Neural cell (in vitro differentiated cells): ENCODE results near the gene SEC61A1. TPM values are rescaled to one million over a fixed set of nuclear protein-coding genes. Genes with fewer than 3 reads are reported as not detected.

Source experiments
- H2AFZ ChIP-seq: fragments of 200-600, 300-800 bp; sonication (generic), shearing (Covaris generic); 2 replicates; pipeline ENCODE4 v1.6.0; 2014; ENCODE audit warnings: low read depth, mild to moderate bottlenecking, antibody characterized with exemption, low read length, moderate library complexity
- H3F3A ChIP-seq: fragments of 200-600 bp; shearing (Covaris generic); 2 replicates; pipeline ENCODE4 v1.6.1; 2016; ENCODE audit warnings: mild to moderate bottlenecking, moderate library complexity, mixed read lengths, antibody characterized with exemption, low read length; ENCODE audit not compliant: insufficient read depth, poor library complexity, severe bottlenecking
- H3K27ac ChIP-seq: fragments of 200-600, 300-800 bp; sonication (generic), shearing (Covaris generic); 2 replicates; pipeline ENCODE4 v1.5.1; 2014; ENCODE audit warnings: mild to moderate bottlenecking, low read length, moderate library complexity
- H3K27me3 ChIP-seq: fragments of 300-800, 200-600 bp; sonication (generic), shearing (Covaris generic); 2 replicates; pipeline ENCODE4 v1.6.0; 2014; ENCODE audit warnings: mild to moderate bottlenecking, low read depth, low read length, moderate library complexity; ENCODE audit not compliant: insufficient read depth
- H3K36me3 ChIP-seq: fragments of 300-800, 200-600 bp; sonication (generic), shearing (Covaris generic); 2 replicates; pipeline ENCODE4 v1.5.1; 2014; ENCODE audit warnings: mild to moderate bottlenecking, antibody characterized with exemption, low read length, moderate library complexity; ENCODE audit not compliant: insufficient read depth
- H3K4me2 ChIP-seq: fragments of 300-800, 200-600 bp; sonication (generic), shearing (Covaris generic); 2 replicates; pipeline ENCODE4 v1.6.0; 2014; ENCODE audit warnings: mild to moderate bottlenecking, low read length
- H3K4me3 ChIP-seq: fragments of 300-800, 200-600 bp; sonication (generic), shearing (Covaris generic); 2 replicates; pipeline ENCODE4 v1.5.1; 2014; ENCODE audit warnings: mild to moderate bottlenecking, low read length, moderate library complexity
- H3K79me2 ChIP-seq: fragments of 200-600 bp; shearing (Covaris generic); replicated peaks from 2 replicates; pipeline ENCODE4 v1.6.0; 2014; ENCODE audit warnings: mild to moderate bottlenecking, low read length, moderate library complexity; ENCODE audit not compliant: insufficient read depth
- H3K9ac ChIP-seq: fragments of 300-800, 200-600 bp; sonication (generic), shearing (Covaris generic); 2 replicates; pipeline ENCODE4 v1.6.1; 2016; ENCODE audit warnings: mild to moderate bottlenecking, low read length, mixed read lengths
- H3K9me2 ChIP-seq: fragments of 200-600 bp; shearing (Covaris generic); 2 replicates; pipeline ENCODE4 v1.6.1; 2016; ENCODE audit warnings: mild to moderate bottlenecking, low read length, mixed read lengths; ENCODE audit not compliant: insufficient read depth
- H3K9me3 ChIP-seq: fragments of 200-600, 300-800 bp; sonication (generic), shearing (Covaris generic); 2 replicates; pipeline ENCODE4 v1.6.1; 2016; ENCODE audit warnings: mild to moderate bottlenecking, mixed run types, low read length, moderate library complexity, mixed read lengths
- H4K20me1 ChIP-seq: fragments of 200-600 bp; shearing (Covaris generic); 2 replicates; pipeline ENCODE4 v1.6.1; 2016; ENCODE audit warnings: mild to moderate bottlenecking, mixed run types; ENCODE audit not compliant: insufficient read depth
- EP300 ChIP-seq: fragments of 450-650 bp; conservative IDR thresholded peaks from 2 replicates; pipeline ENCODE4 v1.6.1; 2014; ENCODE audit warnings: antibody characterized with exemption, mild to moderate bottlenecking, moderate library complexity; ENCODE audit not compliant: poor library complexity, severe bottlenecking
- EZH2 ChIP-seq: fragments of 200-600, 300-800 bp; shearing (Covaris generic), sonication (generic); IDR thresholded peaks from 2 replicates; pipeline ENCODE4 v1.6.1; 2014; ENCODE audit warnings: antibody characterized with exemption, low read length, borderline replicate concordance, mild to moderate bottlenecking; ENCODE audit not compliant: insufficient read depth, poor library complexity, severe bottlenecking
- MXI1 ChIP-seq: fragments of 450-650 bp; conservative IDR thresholded peaks from 2 replicates; pipeline ENCODE4 v1.6.1; 2014; ENCODE audit warnings: antibody characterized with exemption, mild to moderate bottlenecking; ENCODE audit not compliant: poor library complexity, severe bottlenecking
- POLR2AphosphoS5 ChIP-seq: IDR thresholded peaks from 2 replicates; pipeline ENCODE4 v1.6.1; 2012
- RAD21 ChIP-seq: fragments of 450-650 bp; conservative IDR thresholded peaks from 2 replicates; pipeline ENCODE4 v1.6.1; 2014; ENCODE audit warnings: antibody characterized with exemption, mild to moderate bottlenecking, moderate library complexity
- SMC3 ChIP-seq: fragments of 450-650 bp; conservative IDR thresholded peaks from 2 replicates; pipeline ENCODE4 v1.6.1; 2014; ENCODE audit warnings: antibody characterized with exemption, mild to moderate bottlenecking, moderate library complexity; ENCODE audit not compliant: poor library complexity
- TAF1 ChIP-seq: IDR thresholded peaks from 2 replicates; pipeline ENCODE4 v1.6.1; 2012; ENCODE audit warnings: low read depth
- polyA plus RNA-seq: library from polyadenylated mRNA; depleted of rRNA; stranded (reverse); fragments of >200 nt; gene quantifications from 2 replicates; pipeline ENCODE4 v1.2.3, GENCODE V29; 2014
- TF ChIP-seq, protein P1 (sequence below): IDR thresholded peaks from 2 replicates; pipeline ENCODE4 v1.6.1; 2012; ENCODE audit warnings: borderline replicate concordance
- TF ChIP-seq, protein P2 (sequence below): fragments of 450-650 bp; IDR thresholded peaks from 2 replicates; pipeline ENCODE4 v1.5.1; 2014; ENCODE audit warnings: antibody characterized with exemption, mild to moderate bottlenecking, moderate library complexity; ENCODE audit not compliant: poor library complexity, severe bottlenecking

SEC61A1 gene
- polyA plus RNA-seq, 1 donor from 2014 or later = 91.6 TPM

DNA sequence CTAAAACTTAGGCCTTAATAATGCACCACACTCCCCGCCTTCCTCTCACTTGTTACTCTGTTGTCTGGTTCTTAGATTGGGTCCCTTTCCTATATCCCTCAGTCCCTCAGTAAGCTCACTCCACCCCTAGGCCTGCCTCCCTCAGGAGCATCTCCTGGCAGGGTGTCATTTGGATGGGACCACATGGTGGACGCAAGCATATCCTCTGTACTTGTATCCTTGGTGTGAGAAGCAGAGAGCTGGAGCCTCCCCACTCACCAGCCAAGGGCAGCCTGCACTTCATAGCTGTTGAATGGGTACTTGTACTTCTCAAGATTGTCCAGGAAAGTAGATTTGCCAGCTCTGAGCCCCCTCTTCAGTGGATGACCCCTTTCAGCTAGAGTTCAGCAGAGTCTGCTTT lies 11.6 kb downstream of the SEC61A1 start:
- no peaks in the 10 kb centered on the region for H4K20me1 ChIP-seq
- no peak overlapping the region for H3K4me2 ChIP-seq
- no peak overlapping the region for H3K27ac ChIP-seq
- no peaks in the 10 kb centered on the region for H3F3A ChIP-seq
- no peak overlapping the region for H3K4me3 ChIP-seq
- H3K36me3 ChIP-seq = peaks cover 11% of the 10 kb centered on the region
- H3K79me2 ChIP-seq = no peaks in the 10 kb centered on the region
- no peak overlapping the region for H2AFZ ChIP-seq
- no peaks in the 10 kb centered on the region for H3K27me3 ChIP-seq
- H3K9me2 ChIP-seq = no peaks in the 10 kb centered on the region
- no peak overlapping the region for H3K9ac ChIP-seq
- TF ChIP-seq EP300 = no peak
- no peak for TF ChIP-seq TAF1
- TF ChIP-seq SMC3 = no peak
- TF ChIP-seq EZH2 = no peak
- TF ChIP-seq, protein P1, sequence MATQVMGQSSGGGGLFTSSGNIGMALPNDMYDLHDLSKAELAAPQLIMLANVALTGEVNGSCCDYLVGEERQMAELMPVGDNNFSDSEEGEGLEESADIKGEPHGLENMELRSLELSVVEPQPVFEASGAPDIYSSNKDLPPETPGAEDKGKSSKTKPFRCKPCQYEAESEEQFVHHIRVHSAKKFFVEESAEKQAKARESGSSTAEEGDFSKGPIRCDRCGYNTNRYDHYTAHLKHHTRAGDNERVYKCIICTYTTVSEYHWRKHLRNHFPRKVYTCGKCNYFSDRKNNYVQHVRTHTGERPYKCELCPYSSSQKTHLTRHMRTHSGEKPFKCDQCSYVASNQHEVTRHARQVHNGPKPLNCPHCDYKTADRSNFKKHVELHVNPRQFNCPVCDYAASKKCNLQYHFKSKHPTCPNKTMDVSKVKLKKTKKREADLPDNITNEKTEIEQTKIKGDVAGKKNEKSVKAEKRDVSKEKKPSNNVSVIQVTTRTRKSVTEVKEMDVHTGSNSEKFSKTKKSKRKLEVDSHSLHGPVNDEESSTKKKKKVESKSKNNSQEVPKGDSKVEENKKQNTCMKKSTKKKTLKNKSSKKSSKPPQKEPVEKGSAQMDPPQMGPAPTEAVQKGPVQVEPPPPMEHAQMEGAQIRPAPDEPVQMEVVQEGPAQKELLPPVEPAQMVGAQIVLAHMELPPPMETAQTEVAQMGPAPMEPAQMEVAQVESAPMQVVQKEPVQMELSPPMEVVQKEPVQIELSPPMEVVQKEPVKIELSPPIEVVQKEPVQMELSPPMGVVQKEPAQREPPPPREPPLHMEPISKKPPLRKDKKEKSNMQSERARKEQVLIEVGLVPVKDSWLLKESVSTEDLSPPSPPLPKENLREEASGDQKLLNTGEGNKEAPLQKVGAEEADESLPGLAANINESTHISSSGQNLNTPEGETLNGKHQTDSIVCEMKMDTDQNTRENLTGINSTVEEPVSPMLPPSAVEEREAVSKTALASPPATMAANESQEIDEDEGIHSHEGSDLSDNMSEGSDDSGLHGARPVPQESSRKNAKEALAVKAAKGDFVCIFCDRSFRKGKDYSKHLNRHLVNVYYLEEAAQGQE = no peak
- TF ChIP-seq POLR2AphosphoS5 = no peak
- TF ChIP-seq MXI1 = no peak
- TF ChIP-seq, protein P2, sequence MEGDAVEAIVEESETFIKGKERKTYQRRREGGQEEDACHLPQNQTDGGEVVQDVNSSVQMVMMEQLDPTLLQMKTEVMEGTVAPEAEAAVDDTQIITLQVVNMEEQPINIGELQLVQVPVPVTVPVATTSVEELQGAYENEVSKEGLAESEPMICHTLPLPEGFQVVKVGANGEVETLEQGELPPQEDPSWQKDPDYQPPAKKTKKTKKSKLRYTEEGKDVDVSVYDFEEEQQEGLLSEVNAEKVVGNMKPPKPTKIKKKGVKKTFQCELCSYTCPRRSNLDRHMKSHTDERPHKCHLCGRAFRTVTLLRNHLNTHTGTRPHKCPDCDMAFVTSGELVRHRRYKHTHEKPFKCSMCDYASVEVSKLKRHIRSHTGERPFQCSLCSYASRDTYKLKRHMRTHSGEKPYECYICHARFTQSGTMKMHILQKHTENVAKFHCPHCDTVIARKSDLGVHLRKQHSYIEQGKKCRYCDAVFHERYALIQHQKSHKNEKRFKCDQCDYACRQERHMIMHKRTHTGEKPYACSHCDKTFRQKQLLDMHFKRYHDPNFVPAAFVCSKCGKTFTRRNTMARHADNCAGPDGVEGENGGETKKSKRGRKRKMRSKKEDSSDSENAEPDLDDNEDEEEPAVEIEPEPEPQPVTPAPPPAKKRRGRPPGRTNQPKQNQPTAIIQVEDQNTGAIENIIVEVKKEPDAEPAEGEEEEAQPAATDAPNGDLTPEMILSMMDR = no peak
- TF ChIP-seq RAD21 = no peak
- H3K9me3 ChIP-seq = no peaks in the 10 kb centered on the region

DNA sequence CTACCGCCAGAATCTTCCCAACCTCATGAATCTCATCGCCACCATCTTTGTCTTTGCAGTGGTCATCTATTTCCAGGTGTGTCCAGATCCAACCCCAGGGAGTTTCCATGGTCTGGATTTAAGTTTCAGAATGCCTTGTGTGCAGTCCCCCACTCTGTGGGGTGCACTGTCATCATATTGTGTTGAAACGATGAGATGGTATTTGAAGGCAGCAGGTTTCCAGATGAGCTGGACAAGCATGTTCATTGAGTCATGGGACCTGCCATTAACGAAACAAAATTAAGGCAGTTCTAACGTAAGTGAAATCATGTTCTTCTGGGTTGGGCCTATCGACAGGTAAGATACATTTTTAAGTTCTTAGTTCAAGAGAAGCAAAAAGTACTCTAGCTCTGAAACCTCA lies 12.7 kb downstream of the SEC61A1 start:
- TF ChIP-seq, protein P1 = no peak
- no peak overlapping the region for H3K4me2 ChIP-seq
- no peak overlapping the region for H3K27ac ChIP-seq
- no peak overlapping the region for H3K4me3 ChIP-seq
- no peaks in the 10 kb centered on the region for H3K27me3 ChIP-seq
- no peaks in the 10 kb centered on the region for H3F3A ChIP-seq
- H3K79me2 ChIP-seq = no peaks in the 10 kb centered on the region
- no peaks in the 10 kb centered on the region for H3K9me3 ChIP-seq
- no peak overlapping the region for H2AFZ ChIP-seq
- H4K20me1 ChIP-seq = no peaks in the 10 kb centered on the region
- peaks cover 11% of the 10 kb centered on the region for H3K36me3 ChIP-seq
- no peak overlapping the region for H3K9ac ChIP-seq
- H3K9me2 ChIP-seq = no peaks in the 10 kb centered on the region
